ENCODE data around the gene MTF2.
"Not testable (repeated sequence)": the region's sequence is repeated elsewhere in the genome, so short reads cannot be mapped to it uniquely, and the experiment has no call there.

MTF2 gene

GRCh38 chr1:93167006-93167405 lies 87.9 kb downstream of the MTF2 start:
- H3K4me3 ChIP-seq (ENCODE audit: insufficient read depth in 1 of 2, low read depth in 1 of 2, low read length in 2 of 2): no peak overlapping the region
- H3K9ac ChIP-seq (ENCODE audit: low read length): no peak overlapping the region
- no peak overlapping the region for H3K18ac ChIP-seq (ENCODE audit: low read depth in 1 of 2, low read length in 2 of 2)
- H2BK120ac ChIP-seq (ENCODE audit: low read depth, low read length): no peak overlapping the region
- H4K91ac ChIP-seq (ENCODE audit: low read length): no peak overlapping the region
- no peaks in the 10 kb centered on the region for H3K9me3 ChIP-seq (ENCODE audit: control insufficient read depth, low read length)
- no peak overlapping the region for H2BK5ac ChIP-seq (ENCODE audit: low read depth, low read length, poor library complexity, severe bottlenecking)
- H3K36me3 ChIP-seq (ENCODE audit: control insufficient read depth in 1 of 2, insufficient read depth in 2 of 2, low read depth in 1 of 2, low read length in 2 of 2): peaks cover 9 to 12% of the 10 kb centered on the region in 2 experiments
- H3K27ac ChIP-seq (ENCODE audit: low read length, poor library complexity, severe bottlenecking): no peak overlapping the region
- H3K4me1 ChIP-seq (ENCODE audit: control insufficient read depth, insufficient read depth, low read depth, low read length): no peaks in the 10 kb centered on the region
- no peak overlapping the region for H2AFZ ChIP-seq (ENCODE audit: low read depth, low read length)
- H3K27me3 ChIP-seq (ENCODE audit: control insufficient read depth in 1 of 2, insufficient read depth in 1 of 2, low read length in 2 of 2): no peaks in the 10 kb centered on the region
- no peak overlapping the region for H3K14ac ChIP-seq (ENCODE audit: low read length in 2 of 2)
- no peak overlapping the region for H2BK12ac ChIP-seq (ENCODE audit: low read length in 2 of 2)
- DNase-seq: no peak
- no peak overlapping the region for H2AK5ac ChIP-seq (ENCODE audit: low read length, severe bottlenecking)
- peaks cover 6% of the 10 kb centered on the region for H3K79me1 ChIP-seq (replicated peaks; ENCODE audit: low read length, poor library complexity, severe bottlenecking)
- no peak overlapping the region for H2BK15ac ChIP-seq (ENCODE audit: low read depth, poor library complexity, severe bottlenecking)
- H3K23ac ChIP-seq (ENCODE audit: low read length in 2 of 2): no peak overlapping the region
- no peak overlapping the region for H3K4me2 ChIP-seq (ENCODE audit: low read length, poor library complexity, severe bottlenecking)
- no peak overlapping the region for H4K8ac ChIP-seq (ENCODE audit: low read length)
- no peak overlapping the region for H3K4ac ChIP-seq (ENCODE audit: low read depth in 1 of 2, low read length in 2 of 2)

- H2AK5ac ChIP-seq (ENCODE audit: low read length, severe bottlenecking); H3K4me2 ChIP-seq (ENCODE audit: low read length, poor library complexity, severe bottlenecking); H3K14ac ChIP-seq (ENCODE audit: low read length in 2 of 2); H4K91ac ChIP-seq (ENCODE audit: low read length); H3K9ac ChIP-seq (ENCODE audit: low read length); H3K79me1 ChIP-seq (replicated peaks; ENCODE audit: low read length, poor library complexity, severe bottlenecking); H2BK120ac ChIP-seq (ENCODE audit: low read depth, low read length); H3K9me3 ChIP-seq (ENCODE audit: control insufficient read depth, low read length); H3K27ac ChIP-seq (ENCODE audit: low read length, poor library complexity, severe bottlenecking); H4K8ac ChIP-seq (ENCODE audit: low read length); H3K4me1 ChIP-seq (ENCODE audit: control insufficient read depth, insufficient read depth, low read depth, low read length); H3K27me3 ChIP-seq (ENCODE audit: control insufficient read depth in 1 of 2, insufficient read depth in 1 of 2, low read length in 2 of 2); H3K23ac ChIP-seq (ENCODE audit: low read length in 2 of 2); H2BK15ac ChIP-seq (ENCODE audit: low read depth, poor library complexity, severe bottlenecking); DNase-seq; H2BK12ac ChIP-seq (ENCODE audit: low read length in 2 of 2); H3K18ac ChIP-seq (ENCODE audit: low read depth in 1 of 2, low read length in 2 of 2); H2AFZ ChIP-seq (ENCODE audit: low read depth, low read length); H2BK5ac ChIP-seq (ENCODE audit: low read depth, low read length, poor library complexity, severe bottlenecking); H3K4ac ChIP-seq (ENCODE audit: low read depth in 1 of 2, low read length in 2 of 2); H3K4me3 ChIP-seq (ENCODE audit: insufficient read depth in 1 of 2, low read depth in 1 of 2, low read length in 2 of 2): not testable (repeated sequence)
- H3K36me3 ChIP-seq (ENCODE audit: control insufficient read depth in 1 of 2, insufficient read depth in 2 of 2, low read depth in 1 of 2, low read length in 2 of 2): peaks cover 9 to 12% of the 10 kb centered on the region in 2 experiments
- 97% methylated on average over 32 of the region's 36 CpGs for WGBS
Observed at GRCh38 chr1:93170141-93170678, 91.1 kb downstream of the MTF2 start.

- Histone ChIP-seq H3K27me3 (ENCODE audit: control insufficient read depth in 1 of 2, insufficient read depth in 1 of 2, low read length in 2 of 2) (no peaks in the 10 kb centered on the region), H3K9me3 (ENCODE audit: control insufficient read depth, low read length) (no peaks in the 10 kb centered on the region), H3K36me3 (ENCODE audit: control insufficient read depth in 1 of 2, insufficient read depth in 2 of 2, low read depth in 1 of 2, low read length in 2 of 2) (peaks cover 11 to 21% of the 10 kb centered on the region in 2 experiments), H3K18ac (ENCODE audit: low read depth in 1 of 2, low read length in 2 of 2) (no peak overlapping the region), H3K79me1 (replicated peaks; ENCODE audit: low read length, poor library complexity, severe bottlenecking) (peaks cover 1% of the 10 kb centered on the region), H3K14ac (ENCODE audit: low read length in 2 of 2) (no peak overlapping the region), H3K23ac (ENCODE audit: low read length in 2 of 2) (no peak overlapping the region), H2AK5ac (ENCODE audit: low read length, severe bottlenecking) (no peak overlapping the region), H3K9ac (ENCODE audit: low read length) (no peak overlapping the region), H2AFZ (ENCODE audit: low read depth, low read length) (no peak overlapping the region), H2BK12ac (ENCODE audit: low read length in 2 of 2) (no peak overlapping the region), H2BK120ac (ENCODE audit: low read depth, low read length) (no peak overlapping the region), H3K4ac (ENCODE audit: low read depth in 1 of 2, low read length in 2 of 2) (no peak overlapping the region), H3K4me1 (ENCODE audit: control insufficient read depth, insufficient read depth, low read depth, low read length) (peaks cover 2% of the 10 kb centered on the region), H3K27ac (ENCODE audit: low read length, poor library complexity, severe bottlenecking) (no peak overlapping the region), H3K4me3 (ENCODE audit: insufficient read depth in 1 of 2, low read depth in 1 of 2, low read length in 2 of 2) (no peak overlapping the region), H3K4me2 (ENCODE audit: low read length, poor library complexity, severe bottlenecking) (no peak overlapping the region), H4K8ac (ENCODE audit: low read length) (no peak overlapping the region), H2BK15ac (ENCODE audit: low read depth, poor library complexity, severe bottlenecking) (no peak overlapping the region), H2BK5ac (ENCODE audit: low read depth, low read length, poor library complexity, severe bottlenecking) (no peak overlapping the region), H4K91ac (ENCODE audit: low read length) (no peak overlapping the region)
- no peak for DNase-seq
- WGBS: 89% methylated on average over 1 of the region's 1 CpG
Observed at GRCh38 chr1:93171549-93172034, 92.5 kb downstream of the MTF2 start.

- no peak overlapping the region for H3K23ac ChIP-seq (ENCODE audit: low read length in 2 of 2)
- H3K27me3 ChIP-seq (ENCODE audit: control insufficient read depth in 1 of 2, insufficient read depth in 1 of 2, low read length in 2 of 2): no peaks in the 10 kb centered on the region
- no peak overlapping the region for H2AFZ ChIP-seq (ENCODE audit: low read depth, low read length)
- no peak overlapping the region for H2AK5ac ChIP-seq (ENCODE audit: low read length, severe bottlenecking)
- WGBS: 0% methylated on average over 1 of the region's 1 CpG
- no peak overlapping the region for H3K27ac ChIP-seq (ENCODE audit: low read length, poor library complexity, severe bottlenecking)
- no peak overlapping the region for H3K4ac ChIP-seq (ENCODE audit: low read depth in 1 of 2, low read length in 2 of 2)
- H2BK15ac ChIP-seq (ENCODE audit: low read depth, poor library complexity, severe bottlenecking): no peak overlapping the region
- H3K4me1 ChIP-seq (ENCODE audit: control insufficient read depth, insufficient read depth, low read depth, low read length): peaks cover 2% of the 10 kb centered on the region
- no peaks in the 10 kb centered on the region for H3K9me3 ChIP-seq (ENCODE audit: control insufficient read depth, low read length)
- no peak overlapping the region for H2BK120ac ChIP-seq (ENCODE audit: low read depth, low read length)
- no peak overlapping the region for H4K8ac ChIP-seq (ENCODE audit: low read length)
- H3K14ac ChIP-seq (ENCODE audit: low read length in 2 of 2): no peak overlapping the region
- H4K91ac ChIP-seq (ENCODE audit: low read length): no peak overlapping the region
- H2BK5ac ChIP-seq (ENCODE audit: low read depth, low read length, poor library complexity, severe bottlenecking): no peak overlapping the region
- no peak overlapping the region for H3K18ac ChIP-seq (ENCODE audit: low read depth in 1 of 2, low read length in 2 of 2)
- H3K4me3 ChIP-seq (ENCODE audit: insufficient read depth in 1 of 2, low read depth in 1 of 2, low read length in 2 of 2): no peak overlapping the region
- no peak overlapping the region for H3K4me2 ChIP-seq (ENCODE audit: low read length, poor library complexity, severe bottlenecking)
- H3K79me1 ChIP-seq (replicated peaks; ENCODE audit: low read length, poor library complexity, severe bottlenecking): no peaks in the 10 kb centered on the region
- no peak overlapping the region for H3K9ac ChIP-seq (ENCODE audit: low read length)
- peaks cover 11 to 24% of the 10 kb centered on the region in 2 experiments for H3K36me3 ChIP-seq (ENCODE audit: control insufficient read depth in 1 of 2, insufficient read depth in 2 of 2, low read depth in 1 of 2, low read length in 2 of 2)
- DNase-seq: no peak
- H2BK12ac ChIP-seq (ENCODE audit: low read length in 2 of 2): no peak overlapping the region
Observed at GRCh38 chr1:93172778-93173177, 93.7 kb downstream of the MTF2 start.

All from mesenchymal stem cell (in vitro differentiated cells and primary cell).